Spleen (tissue), 7 donors: ENCODE results near the gene CDR2.

Experiments used
- CTCF ChIP-seq, 11 experiments: fragments of 200-600 bp in 7 of 11; fragments of 450-650 bp in 4 of 11; sonication (generic) in 4 of 11; IDR thresholded peaks in 8 of 11; conservative IDR thresholded peaks in 3 of 11; 1 replicate in 7 of 11; 2 replicates in 4 of 11; pipeline versions ENCODE4 v1.4.0 to v1.8.0; 2016 to 2021; ENCODE audit warnings: antibody characterized with exemption in 11 of 11, inconsistent platforms in 4 of 11, mild to moderate bottlenecking in 1 of 11
- POLR2AphosphoS5 ChIP-seq, 3 donors: sonication (generic); formaldehyde crosslinking; IDR thresholded peaks; one replicate each; pipeline ENCODE4 v1.5.1; 2017; ENCODE audit warnings: antibody characterized with exemption in 3 of 3
- donor health status: DM: no; HTN: no; CAD: no; lungs with moderate emphysema.
- donor health status: DM: no; HTN: no; CAD: no.
- donor health status: DM: no; HTN: no; CAD: no.

- TF ChIP-seq CTCF (IDR thresholded peaks at IDR 0.05 in 8 of 11, conservative IDR thresholded peaks at IDR 0.05 in 3 of 11) (no peak), POLR2AphosphoS5 (IDR thresholded peaks at IDR 0.05) (no peak)
Observed at GRCh38 chr16:22356930-22357634, 17.3 kb downstream of the CDR2 start.
